GM12892 (cell line): Measurements from ENCODE around the gene OCA2.

ENCODE experiments used
- DNase-seq: peaks from one replicate; pipeline ENCODE4 v3.0.0; 2011; ENCODE audit not compliant: insufficient read length
- FAIRE-seq: peaks from 2 replicates; lab custom pipeline; 2011; peaks lifted over from hg19 to GRCh38; lab: Jason Lieb, UNC
- POLR2A ChIP-seq: IDR thresholded peaks from 2 replicates; pipeline ENCODE4 v1.6.1; 2011; ENCODE audit warnings: low read depth, low read length, control low read depth
- POLR2AphosphoS5 ChIP-seq: IDR thresholded peaks from 2 replicates; pipeline ENCODE4 v1.6.1; 2011; ENCODE audit warnings: low read depth, low read length, control low read depth
- TAF1 ChIP-seq: IDR thresholded peaks from 2 replicates; pipeline ENCODE4 v1.6.1; 2011; ENCODE audit warnings: low read depth, mild to moderate bottlenecking, control low read depth, low read length, borderline replicate concordance

Gene OCA2

DNA sequence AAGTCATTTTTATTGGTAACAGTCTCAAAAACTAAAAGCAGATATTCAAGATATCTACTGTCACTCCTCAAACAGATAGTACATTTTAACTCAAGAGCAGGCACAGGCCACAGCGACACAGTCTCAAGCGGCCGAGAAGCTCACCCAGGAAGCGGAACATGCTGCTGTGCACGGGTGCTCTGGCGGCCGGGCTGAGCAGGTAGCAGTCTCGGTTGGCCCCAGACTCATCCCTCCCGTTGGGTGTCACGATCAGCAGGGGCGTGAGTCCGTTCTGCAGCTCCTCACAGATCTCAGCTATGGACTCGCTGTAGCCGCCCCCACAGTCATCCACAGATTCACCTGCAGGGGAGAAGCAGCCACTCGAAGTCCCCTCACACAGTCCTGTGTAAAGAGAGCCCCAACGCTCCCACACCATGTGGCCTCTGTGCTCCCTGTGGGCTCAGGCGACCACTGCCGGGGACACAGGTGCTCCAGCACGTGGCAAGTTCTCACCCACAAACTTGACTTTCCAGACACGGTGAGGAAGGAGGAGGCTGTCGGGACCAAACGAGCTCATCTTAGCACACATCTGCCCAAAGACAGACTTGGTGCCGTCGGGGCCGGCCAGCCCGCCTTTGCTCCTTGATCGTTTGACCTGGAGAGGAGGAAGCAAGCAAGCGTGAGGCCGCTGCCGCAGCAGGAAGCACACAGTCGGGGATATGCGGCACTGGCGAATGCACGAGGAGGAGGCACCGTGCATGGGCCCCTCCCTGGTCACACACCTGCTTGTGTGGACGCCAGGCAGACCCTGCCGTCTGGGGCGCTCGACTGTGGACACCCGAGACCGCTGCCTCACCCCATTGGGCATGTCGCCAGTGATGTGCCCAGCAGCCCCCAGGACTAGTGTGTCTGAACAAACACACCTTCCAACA is 17.7 kb upstream of the OCA2 start:
- no peak for DNase-seq
- FAIRE-seq, result no peak
- no peak for TF ChIP-seq POLR2A
- no peak for TF ChIP-seq TAF1
- no peak for TF ChIP-seq POLR2AphosphoS5

DNA sequence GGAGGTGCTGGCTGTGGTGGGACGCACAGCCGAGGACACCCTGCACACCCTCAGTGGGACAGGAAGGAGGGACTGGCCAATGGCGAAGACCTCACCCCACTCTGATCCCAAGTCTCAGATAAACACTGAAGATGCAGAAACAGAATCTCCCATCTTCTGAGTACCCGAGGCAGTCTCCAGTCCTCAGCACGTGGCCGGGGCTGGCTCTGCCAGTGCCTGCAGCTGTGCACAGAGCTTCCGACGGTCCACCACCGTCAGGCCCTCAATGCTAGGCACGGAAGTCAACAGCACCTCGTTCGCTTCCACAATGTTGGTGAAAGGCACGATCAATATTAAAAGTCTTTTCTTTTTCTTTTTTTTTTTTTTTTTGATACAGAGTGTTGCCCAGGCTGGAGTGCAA is 16.8 kb upstream of the OCA2 start:
- DNase-seq (no peak), FAIRE-seq (no peak)
- TF ChIP-seq TAF1, result no peak
- TF ChIP-seq POLR2AphosphoS5, result no peak
- no peak for TF ChIP-seq POLR2A

DNA sequence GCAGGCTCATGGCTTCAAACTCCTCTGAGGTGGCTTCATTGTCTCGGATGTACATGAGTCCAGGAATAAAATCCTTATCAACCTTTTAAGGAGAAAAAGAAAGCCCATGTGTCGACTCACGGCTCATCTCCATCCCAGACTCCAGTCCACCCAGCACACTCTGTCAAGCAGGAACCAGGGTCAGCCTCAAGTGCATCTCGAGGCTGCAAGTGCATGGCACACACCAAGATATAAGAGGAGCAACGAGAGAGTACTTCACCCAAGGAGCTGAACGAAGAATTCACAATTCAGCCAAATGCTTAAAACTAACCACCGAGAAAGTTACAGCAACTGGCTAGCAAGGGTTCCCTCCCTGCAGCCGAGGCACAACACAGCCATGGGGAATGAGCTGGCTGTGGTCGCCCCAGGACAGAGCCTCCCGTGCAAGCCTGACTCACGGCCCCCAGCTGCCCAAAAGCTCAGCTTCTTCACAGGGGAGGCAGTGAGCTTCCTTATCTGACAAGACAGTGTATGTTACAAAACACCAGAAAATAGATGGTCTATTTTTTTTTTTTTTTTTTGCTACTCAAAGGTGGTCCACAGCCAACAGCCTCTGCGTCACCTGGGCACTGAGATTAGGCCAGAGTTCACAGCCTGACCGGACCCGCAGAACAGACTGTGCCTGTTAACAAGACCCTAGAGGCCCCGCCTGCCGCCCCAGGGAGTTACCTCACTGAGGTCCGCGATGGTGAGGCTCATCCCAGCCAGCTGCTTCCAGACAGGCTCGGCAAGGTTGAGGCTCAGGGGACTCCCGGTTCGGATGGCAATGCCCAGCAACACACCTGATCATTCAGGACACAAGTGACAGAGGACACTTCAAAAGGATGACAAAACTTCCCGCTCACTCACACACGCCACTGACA is 15.9 kb upstream of the OCA2 start:
- no peak for DNase-seq
- no peak for FAIRE-seq
- TF ChIP-seq POLR2A, result no peak
- TF ChIP-seq POLR2AphosphoS5, result no peak
- no peak for TF ChIP-seq TAF1

DNA sequence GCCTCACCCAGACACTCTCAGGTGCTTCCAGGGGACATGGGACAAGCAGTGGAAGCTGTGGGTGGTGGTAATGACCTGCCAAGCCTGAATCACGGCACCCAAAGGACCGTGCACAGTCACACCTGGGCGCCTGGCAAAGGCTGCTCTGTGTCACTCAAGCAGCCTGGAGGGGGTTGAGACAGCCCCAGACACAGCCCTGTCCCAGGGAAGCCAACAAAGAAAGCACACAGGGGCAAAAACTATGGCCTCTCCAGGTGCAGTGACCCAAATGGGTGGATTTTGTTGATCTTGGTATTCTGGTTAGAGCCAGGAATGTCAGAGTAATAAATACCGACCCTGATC is 15.0 kb upstream of the OCA2 start:
- DNase-seq, result no peak
- FAIRE-seq, result no peak
- TF ChIP-seq TAF1, result no peak
- TF ChIP-seq POLR2AphosphoS5, result no peak
- TF ChIP-seq POLR2A, result no peak

DNA sequence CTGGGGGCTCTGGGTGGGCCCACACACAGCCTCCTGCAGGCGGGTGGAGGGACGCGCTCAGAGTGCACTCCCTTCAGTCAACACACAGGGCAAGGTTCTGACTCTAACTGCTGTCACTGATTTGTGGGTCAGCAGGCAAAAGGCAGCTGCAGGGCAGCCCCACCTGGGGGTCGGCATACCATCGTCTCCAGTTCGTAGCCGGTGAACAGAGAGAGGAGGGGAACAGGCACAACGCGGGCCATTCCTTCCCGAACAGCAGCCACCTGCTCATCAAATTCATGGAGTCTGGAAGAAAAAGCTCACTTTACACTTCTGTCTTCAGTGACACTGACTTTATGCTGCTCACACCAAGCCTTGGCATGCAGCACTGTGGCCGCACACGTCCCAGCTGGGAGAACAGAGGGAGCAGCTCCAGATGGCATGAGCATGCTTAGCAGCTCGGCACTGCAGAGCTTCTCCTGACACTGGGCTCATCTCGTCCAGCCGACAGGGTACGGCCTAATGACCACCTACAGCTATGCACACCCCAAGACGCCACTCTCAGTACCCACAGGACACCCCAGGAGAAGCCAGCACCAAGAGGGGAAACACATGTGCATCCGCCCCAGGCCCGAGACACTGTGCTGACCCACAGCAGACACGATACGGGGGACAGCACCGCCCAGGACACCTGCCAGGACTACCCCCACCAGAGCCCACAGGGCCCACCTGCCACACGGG is 14.4 kb upstream of the OCA2 start:
- no peak for FAIRE-seq
- TF ChIP-seq POLR2AphosphoS5 (no peak), POLR2A (no peak), TAF1 (no peak)
- no peak for DNase-seq

DNA sequence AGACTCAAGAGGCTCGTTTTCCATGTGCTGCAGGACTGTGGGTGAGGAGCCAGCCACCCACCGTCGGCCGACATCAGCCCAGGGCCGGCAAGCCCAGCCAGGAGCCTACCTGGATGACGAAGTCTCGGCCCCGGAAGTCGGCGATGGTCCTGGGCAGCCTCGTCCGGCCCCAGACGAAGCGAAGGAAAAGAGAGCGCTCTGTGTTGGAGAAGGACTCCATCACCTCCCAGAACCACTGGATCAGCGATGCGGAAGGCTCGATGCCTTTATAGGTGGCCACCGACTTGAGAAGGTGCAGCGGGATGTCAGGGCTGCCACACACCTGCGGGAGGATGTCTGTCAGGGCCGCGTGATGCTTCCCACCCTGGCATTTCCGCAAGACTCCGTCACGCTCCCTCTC is 13.8 kb upstream of the OCA2 start:
- DNase-seq (no peak), FAIRE-seq (no peak)
- TF ChIP-seq POLR2A (no peak), POLR2AphosphoS5 (no peak), TAF1 (no peak)

DNA sequence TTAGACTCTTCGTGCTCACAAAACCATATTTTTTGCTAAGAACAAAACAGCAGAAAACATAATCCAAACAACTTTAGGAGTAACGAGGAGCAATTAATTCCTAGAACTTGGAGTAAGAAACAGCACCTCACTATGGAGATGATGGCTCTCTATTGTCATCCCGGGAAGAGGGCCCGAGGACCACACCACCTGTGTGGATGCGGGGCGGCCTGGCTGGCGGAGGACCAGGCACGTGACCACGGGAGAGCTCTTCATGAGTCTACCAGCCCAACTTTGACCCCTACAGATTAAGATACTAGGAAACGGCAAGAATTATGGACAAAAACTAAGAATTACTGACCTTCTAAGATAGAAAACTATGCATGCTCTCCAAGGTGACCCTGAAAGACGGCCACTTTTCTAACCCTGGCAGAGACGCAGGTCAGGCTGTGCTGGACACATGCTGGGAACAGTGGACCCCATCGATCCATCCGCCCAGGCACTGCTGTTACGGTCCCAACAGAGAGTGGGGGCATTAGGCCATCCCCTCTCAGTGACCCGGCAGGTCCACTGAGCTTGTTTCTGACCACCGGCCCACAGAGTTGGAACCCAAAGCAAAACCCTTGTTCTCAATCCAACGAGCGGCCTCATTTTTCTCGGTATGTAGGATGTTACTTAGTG is 13.1 kb upstream of the OCA2 start:
- FAIRE-seq, result no peak
- TF ChIP-seq TAF1, result no peak
- TF ChIP-seq POLR2A, result no peak
- no peak for TF ChIP-seq POLR2AphosphoS5
- DNase-seq, result no peak

DNA sequence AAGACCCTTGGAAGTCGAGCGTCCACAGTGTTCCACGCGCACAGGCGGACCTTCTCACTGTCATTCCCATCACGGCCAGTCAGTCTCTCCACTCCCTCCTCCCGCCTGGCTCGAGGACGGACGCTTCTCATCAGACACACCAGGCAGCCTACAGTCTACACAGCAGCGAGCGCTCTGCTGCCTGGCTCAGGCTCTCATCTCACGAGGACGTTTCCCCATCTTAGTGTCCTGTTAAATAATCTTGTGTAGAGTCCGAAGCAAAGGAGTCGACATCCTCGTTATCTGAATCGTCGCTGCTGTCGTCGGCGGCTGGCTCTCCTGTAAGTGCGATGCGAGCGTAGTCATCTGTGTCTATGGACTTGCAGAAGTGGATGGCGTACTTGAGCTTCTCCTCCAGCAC is 12.4 kb upstream of the OCA2 start:
- TF ChIP-seq TAF1 (no peak), POLR2AphosphoS5 (no peak), POLR2A (no peak)
- FAIRE-seq, result no peak
- no peak for DNase-seq

DNA sequence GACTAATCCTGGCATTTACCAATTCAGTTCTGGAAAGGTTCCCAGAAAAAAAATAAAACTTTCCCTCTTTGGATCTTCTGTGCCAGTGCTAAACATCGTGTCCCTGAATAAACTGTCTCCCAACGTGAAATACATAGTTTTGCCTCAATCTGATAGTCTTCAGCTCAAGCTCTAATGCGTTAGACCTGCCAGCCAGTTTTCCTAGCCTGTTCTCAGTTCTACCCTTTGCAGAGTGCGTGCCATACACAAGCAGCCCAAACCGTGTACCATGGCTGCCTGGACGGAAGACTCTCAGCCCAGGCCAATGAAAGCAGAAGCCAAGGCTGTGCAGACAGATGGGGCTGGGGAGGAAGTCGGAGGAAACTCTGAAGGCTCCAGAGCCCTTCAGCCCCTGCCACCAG is 11.4 kb upstream of the OCA2 start:
- FAIRE-seq, result no peak
- DNase-seq, result no peak
- TF ChIP-seq POLR2AphosphoS5, result no peak
- no peak for TF ChIP-seq POLR2A
- TF ChIP-seq TAF1, result no peak

DNA sequence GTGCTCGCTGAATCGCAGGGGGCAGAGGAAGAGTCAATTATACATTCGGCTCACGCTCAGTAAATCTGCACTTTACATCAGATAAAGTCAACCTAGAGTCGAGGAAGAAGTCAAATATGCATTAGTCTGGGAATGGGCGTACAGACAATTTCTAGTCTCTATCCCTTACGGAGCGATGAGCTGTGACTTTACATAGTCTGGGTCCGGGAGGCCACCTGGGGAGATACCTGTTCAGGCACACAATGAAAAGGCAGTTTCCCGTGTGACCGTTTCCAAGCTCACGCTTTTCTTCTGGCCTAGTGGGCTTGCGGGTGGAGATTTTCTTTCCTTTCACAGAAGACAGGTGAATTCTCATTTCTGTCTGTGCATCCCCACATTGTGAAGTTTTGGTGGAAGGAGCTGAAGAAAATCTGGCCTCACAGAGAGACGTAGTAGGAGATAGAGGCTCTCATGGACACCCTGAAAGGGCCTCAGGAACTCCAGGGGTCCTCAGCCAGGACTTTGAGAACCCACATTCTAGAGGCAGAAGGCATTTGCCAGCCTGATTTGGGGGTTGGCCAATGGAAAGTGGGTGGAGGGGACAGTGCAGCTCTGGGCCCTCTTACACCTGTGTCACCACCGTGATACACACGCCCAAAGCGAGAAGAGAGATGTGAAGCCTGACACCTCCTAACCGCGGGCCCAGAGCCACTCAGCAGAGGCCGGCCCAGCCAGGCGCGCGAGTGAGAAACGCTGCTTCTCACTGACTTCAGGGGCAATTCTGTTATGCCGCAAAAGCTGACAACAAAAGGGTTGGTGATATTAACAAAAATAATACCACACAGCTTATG is 10.7 kb upstream of the OCA2 start:
- no peak for DNase-seq
- TF ChIP-seq POLR2A (no peak), TAF1 (no peak), POLR2AphosphoS5 (no peak)
- no peak for FAIRE-seq

DNA sequence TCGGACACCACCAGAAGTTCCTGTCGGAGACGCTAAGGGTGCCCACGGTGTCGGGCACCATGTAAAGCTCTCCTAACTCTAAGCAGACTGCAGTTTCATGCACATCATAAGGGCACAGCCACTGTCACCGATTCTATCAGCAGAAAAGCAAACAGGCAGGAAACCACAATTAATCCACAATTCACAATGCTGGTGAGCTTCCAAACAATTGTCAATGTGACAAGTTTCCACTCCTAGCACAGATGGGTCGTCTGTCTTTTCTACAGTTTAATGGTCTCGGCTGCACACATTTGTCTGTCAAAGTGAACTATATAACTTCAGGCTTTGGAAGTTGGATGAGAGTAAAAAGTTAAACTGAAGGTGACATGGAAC is 8.8 kb upstream of the OCA2 start:
- TF ChIP-seq POLR2AphosphoS5, result no peak
- no peak for TF ChIP-seq POLR2A
- no peak for TF ChIP-seq TAF1
- no peak for DNase-seq
- no peak for FAIRE-seq
